Uterus (tissue), 2 donors: ENCODE data around the gene RFX1.

ENCODE experiments used
- CTCF ChIP-seq, 4 experiments: fragments of 200-600 bp in 2 of 4; fragments of 450-650 bp in 2 of 4; sonication (generic) in 2 of 4; IDR thresholded peaks; one replicate each; pipeline ENCODE4 v1.5.1; 2016 to 2019; ENCODE audit warnings: antibody characterized with exemption in 4 of 4, mild to moderate bottlenecking in 2 of 4, moderate library complexity in 1 of 4
- POLR2A ChIP-seq, 2 donors: fragments of 450-650 bp; IDR thresholded peaks; one replicate each; pipeline ENCODE4 v1.6.1; 2016; ENCODE audit warnings: antibody characterized with exemption in 2 of 2, mild to moderate bottlenecking in 1 of 2, moderate library complexity in 1 of 2

GRCh38 chr19:13963603-13964105, 42.5 kb downstream of the RFX1 start:
- no peak for TF ChIP-seq POLR2A (IDR thresholded peaks at IDR 0.05)
- TF ChIP-seq CTCF (IDR thresholded peaks at IDR 0.05), result no peak
